ENCODE measurements around the gene KCTD4.

DNA sequence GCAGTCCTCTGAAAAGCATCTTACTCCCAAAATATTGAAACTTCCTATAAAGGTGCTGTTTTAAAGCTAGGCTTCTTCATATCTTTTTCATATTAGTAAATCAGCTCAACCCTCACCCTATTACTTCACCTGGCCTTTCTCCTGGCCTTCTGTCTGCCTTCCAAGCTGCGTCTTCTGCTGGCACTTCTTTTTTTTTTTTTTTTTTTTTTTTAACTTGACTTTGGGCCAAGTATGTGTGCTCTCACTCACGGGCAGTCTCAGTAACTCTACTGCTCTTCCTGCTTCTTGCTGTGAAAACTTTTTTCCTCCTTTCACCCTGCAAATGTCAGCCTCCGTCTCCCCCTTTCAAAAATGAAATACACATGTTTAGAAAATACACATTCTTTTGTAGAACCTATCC, 41.2 kb upstream of the KCTD4 start:
- TF ChIP-seq, protein P1, sequence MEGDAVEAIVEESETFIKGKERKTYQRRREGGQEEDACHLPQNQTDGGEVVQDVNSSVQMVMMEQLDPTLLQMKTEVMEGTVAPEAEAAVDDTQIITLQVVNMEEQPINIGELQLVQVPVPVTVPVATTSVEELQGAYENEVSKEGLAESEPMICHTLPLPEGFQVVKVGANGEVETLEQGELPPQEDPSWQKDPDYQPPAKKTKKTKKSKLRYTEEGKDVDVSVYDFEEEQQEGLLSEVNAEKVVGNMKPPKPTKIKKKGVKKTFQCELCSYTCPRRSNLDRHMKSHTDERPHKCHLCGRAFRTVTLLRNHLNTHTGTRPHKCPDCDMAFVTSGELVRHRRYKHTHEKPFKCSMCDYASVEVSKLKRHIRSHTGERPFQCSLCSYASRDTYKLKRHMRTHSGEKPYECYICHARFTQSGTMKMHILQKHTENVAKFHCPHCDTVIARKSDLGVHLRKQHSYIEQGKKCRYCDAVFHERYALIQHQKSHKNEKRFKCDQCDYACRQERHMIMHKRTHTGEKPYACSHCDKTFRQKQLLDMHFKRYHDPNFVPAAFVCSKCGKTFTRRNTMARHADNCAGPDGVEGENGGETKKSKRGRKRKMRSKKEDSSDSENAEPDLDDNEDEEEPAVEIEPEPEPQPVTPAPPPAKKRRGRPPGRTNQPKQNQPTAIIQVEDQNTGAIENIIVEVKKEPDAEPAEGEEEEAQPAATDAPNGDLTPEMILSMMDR (conservative IDR thresholded peaks at IDR 0.05), result no peak
- no peak for TF ChIP-seq ZFX (IDR thresholded peaks at IDR 0.05)

Data from C4-2B (cell line).